T-helper 1 cell (primary cell): ENCODE results near the gene PCSK5.
"Not testable (repeated sequence)": the region's sequence is repeated elsewhere in the genome, so short reads cannot be mapped to it uniquely, and the experiment has no call there.

Experiments
- DNase-seq, 5 donors: peaks; one replicate each; pipeline ENCODE4 v3.0.0-alpha.2; 2012 to 2020

Gene PCSK5

GRCh38 chr9:75927356-75927755 lies 36.9 kb downstream of the PCSK5 start:
- DNase-seq, result no peak

GRCh38 chr9:75930190-75930589 lies 39.7 kb downstream of the PCSK5 start:
- DNase-seq, result no peak

GRCh38 chr9:75930730-75931321 lies 40.4 kb downstream of the PCSK5 start:
- DNase-seq, result no peak

DNA sequence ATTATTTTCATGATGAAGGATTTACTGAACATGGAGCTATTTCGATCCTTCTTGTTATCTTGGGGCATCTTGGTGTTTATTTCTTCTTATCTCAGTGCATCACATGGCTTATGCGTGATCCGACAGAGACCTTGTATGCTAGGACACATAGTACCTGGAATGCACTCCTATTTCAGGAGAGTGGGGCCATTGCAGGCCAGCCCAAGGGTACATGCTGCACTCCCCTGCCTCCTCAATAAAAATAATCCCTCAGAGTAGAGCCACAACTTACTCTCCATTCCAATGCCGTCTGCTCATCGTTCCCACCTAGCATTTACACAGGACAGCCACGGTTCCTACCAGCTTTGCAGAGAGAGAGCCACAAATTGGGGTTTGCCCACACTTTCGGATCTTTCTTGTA lies 43.5 kb downstream of the PCSK5 start:
- DNase-seq, result no peak

- DNase-seq, result no peak
Observed at GRCh38 chr9:75935591-75935990, 45.1 kb downstream of the PCSK5 start.

GRCh38 chr9:75937521-75938258 lies 47.2 kb downstream of the PCSK5 start:
- no peak for DNase-seq

DNA sequence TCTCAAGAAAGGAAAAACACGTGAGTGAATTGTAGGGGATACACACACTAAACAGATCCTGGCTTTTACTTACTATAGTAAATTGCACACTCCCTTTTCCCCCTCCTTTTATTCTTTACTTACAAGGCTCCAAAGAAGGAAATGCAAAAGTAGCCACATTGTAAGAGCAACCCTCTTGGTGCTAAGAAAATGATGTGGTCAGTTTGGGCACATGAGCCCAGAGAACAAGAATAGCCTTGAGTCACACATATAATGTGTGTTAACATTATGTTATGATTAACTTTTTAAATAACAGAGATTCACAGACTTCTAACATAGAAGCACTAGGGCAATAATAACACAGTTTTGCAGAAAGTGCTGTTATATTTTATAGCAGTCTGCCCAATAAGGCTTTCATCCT lies 48.5 kb downstream of the PCSK5 start:
- DNase-seq, result no peak

- DNase-seq, result no peak
Observed at GRCh38 chr9:75939536-75940111, 49.2 kb downstream of the PCSK5 start.

DNA sequence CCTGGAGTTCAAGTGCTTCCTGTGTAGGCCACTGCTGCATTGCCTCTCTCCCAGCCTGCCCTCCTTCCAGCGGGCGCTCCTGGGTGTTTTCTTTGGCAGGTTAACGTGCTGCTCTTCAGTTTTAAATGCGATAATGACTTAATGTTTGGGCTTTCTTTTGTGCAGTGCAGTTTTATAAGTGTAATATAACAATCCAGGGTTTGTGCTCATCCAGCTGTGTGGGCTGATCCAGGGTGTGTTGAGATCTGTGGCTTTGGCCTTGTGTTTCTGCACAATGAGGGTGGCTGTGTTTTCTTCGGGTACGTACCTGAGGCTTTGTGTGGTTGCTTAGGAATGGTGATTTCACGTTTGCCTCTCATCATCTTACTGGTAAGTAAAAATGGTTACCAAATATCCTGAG lies 50.6 kb downstream of the PCSK5 start:
- DNase-seq, result no peak

- no peak for DNase-seq
Observed at GRCh38 chr9:75941577-75942311, 51.3 kb downstream of the PCSK5 start.

DNA sequence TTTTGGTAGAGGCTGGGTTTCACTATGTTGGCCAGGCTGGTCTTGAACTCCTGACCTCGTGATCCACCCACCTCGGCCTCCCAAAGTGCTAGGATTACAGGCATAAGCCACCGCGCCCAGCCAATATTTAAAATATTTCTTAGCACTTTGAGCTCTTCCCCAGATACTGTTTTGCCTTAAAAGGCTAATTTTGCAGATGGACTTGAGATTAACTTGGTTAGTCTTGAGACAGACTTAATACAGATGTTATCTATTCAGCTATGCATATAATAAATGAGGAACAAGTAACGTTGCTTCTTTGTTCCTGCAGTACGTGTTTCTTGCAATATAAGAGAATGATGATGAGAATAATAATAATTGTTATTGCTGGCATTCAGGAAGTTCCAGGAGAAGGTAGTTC lies 56.3 kb downstream of the PCSK5 start:
- no peak for DNase-seq

GRCh38 chr9:75947233-75947632 lies 56.8 kb downstream of the PCSK5 start:
- no peak for DNase-seq

DNA sequence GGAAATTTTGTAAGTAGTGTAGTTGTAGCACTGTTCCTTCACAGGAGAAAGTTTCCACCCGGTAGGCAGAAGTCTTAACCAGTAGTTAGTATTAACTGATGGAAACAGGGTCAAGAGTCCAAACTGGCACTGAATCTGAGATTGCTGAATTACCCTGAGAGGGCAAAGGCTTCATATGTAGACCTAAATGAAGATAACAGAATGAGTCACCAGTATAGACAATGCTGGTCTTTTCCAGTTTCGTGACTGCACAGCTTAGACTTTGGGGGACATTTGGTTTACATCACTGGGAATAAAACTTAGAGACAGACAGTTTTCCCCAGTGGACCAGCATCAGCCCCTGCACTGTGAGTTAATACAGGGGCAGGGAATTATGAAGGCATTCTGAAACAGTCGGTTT lies 60.5 kb downstream of the PCSK5 start:
- no peak for DNase-seq

- no peak for DNase-seq
Observed at GRCh38 chr9:75953218-75953617, 62.7 kb downstream of the PCSK5 start.

DNA sequence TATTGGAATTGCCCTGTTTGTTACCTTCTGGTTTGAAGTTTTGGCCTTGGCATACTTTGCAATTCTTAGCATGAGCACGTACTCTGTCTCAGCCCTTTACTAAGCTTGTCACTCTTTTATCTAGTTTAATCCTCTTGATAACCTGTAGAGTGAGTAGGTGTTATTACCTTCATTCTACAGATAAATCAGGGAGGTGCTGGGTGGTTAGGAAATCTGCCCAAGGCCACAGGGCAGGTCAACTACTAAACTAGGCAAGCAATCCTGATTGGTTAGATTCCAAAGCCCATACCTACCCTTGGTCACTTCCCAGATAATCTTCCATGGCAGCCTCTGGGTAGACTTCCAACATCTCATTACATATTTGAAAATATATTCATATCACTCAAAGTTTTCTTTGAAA lies 65.7 kb downstream of the PCSK5 start:
- DNase-seq, result no peak

DNA sequence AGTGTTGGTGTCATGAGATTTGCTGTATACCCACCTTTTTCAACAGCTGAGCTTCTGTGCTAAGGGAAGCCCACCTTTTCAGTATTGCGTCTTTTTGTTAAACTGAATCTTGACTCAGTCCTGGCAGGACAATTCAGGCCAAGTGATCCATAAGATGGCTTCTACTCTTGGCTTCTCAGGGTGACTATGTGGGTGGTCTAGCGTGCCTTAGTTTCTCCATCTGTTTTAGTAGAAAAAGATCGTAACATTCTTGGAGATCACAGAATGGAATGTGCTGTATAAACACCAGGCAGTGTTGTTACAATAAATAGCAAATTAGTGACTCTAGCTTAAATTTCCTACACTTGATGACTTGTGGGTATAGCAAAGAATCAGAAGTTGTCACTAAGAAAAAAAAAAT lies 66.6 kb downstream of the PCSK5 start:
- no peak for DNase-seq

- no peak for DNase-seq
Observed at GRCh38 chr9:75958226-75958625, 67.8 kb downstream of the PCSK5 start.

DNA sequence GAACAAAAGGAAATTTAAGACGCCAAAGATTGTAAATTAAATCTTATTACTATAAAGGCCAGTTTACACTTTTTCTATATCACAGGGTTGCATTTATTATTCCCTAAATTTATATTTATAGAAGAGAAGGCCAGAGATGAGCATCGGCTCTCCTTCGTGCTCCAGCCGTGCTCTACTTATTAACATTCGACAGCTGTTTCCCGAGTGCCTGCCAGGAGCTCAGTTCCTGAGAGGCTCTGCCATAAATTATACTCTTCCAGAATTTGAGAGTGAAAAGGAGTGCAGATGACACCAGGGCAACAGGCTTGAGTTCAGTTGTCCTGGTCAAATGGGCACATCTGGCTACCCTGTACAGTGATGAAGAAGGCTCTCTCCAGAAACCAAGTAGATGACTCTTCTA lies 70.1 kb downstream of the PCSK5 start:
- DNase-seq, result no peak

DNA sequence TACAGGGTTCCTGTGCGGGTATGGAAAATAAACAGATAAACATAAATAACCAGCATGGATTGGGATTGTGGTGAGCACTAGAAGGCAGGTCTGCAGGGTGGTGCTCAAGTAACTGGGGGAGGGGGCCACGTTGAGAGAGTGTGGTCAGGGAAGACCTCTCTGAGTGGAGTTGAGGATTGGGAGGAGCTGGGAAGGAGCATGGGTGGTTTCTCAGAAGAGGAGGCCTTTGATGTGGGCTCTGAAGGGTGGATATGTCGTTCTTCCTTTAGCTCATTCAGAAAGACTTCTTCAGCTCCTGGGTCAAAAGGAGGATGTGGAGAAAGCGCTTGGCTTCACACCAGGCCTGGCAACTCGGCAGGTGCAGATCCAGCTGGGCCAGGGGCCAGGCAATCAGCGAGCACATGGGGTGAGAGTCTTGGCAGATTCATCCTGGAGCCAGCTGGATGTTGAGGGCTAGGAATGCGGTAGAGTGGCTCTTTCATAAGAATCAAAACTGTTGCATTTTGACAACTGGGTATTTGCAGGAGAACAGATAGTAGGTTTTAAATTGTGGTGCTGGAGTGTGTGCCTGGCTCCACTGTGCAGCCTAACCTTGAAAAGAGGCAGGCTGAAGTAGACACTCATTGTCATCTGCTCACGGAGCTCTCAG lies 71.7 kb downstream of the PCSK5 start:
- no peak for DNase-seq

DNA sequence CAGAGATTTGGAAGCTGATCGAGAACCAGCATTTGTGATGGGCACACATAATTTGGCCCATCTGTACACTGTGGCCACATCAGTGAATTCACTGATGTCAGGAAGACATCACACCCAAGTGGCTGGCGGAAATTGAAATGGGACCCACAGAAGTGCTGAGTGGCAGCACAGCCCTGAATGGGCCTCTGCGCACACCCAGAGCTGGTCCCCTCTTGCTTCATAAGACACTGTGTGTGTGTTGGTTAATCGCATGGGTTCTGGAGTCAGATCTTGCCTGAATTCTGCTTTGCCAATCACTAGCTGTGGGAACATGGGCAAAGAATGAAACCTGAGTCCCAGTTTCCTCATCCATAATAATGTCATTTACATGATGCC lies 72.2 kb downstream of the PCSK5 start:
- no peak for DNase-seq

DNA sequence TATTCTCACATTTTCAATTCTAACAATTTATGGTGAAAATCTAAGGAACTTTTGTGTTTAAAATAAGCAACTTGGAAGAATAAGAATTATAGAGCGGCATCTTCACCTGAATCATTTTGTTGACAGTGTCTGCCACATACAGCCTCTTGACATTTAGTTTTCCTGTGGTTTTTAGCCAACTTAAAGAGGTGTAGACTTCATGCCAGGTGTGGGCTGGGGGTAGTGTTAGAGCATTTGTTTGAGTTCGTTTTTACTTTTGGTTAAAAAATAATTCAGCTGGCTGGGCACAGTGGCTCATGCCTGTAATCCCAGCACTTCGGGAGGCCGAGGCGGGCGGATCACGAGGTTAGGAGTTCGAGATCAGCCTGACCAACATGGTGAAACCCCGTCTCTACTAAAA lies 72.8 kb downstream of the PCSK5 start:
- not testable (repeated sequence) for DNase-seq

GRCh38 chr9:75964427-75964826 lies 74.0 kb downstream of the PCSK5 start:
- DNase-seq, result no peak

DNA sequence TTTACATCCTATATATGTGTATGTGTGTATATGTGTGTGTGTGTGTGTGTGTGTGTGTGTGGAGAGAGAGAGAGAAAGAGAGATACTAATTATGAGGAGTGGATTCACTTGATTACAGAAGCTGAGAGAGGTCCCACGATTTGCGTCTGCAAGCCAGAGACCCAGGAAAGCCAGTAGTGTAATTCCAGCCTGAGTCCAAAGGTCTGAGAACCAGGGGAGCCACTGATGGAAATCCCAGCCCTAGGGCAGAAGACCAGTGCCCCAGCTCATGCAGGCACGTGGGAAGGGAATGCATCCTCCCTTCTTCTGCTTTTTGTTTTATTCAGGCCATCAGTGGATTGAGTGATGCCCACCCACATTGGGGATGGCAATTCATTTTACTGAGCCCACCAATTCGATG lies 74.8 kb downstream of the PCSK5 start:
- no peak for DNase-seq
